Superior temporal gyrus (tissue), 1 donor: ENCODE measurements around the gene ATR.
"Not testable (repeated sequence)": the region's sequence is repeated elsewhere in the genome, so short reads cannot be mapped to it uniquely, and the experiment has no call there.

Experiments
- DNase-seq: peaks from one replicate; pipeline ENCODE4 v3.0.0-alpha.2; 2016; ENCODE audit errors: extremely low spot score

ATR gene

DNA sequence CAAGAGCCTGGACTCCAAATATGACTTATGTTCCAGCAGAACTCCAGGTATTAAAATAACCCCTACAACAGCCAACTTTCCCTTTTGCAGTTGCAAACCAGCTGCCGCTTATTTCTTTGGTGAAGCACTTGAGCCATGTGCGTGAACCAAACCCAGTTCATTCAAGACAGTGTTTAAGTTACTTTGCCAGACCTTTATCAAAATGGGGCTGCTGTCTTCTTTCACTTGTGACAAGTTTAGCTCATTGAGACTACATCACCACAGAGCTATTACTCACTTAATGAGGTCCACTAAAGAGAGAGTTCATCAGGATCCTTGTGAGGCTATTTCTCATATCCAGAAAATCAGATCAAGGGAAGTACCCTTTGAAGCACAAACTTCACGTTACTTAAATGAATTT lies 128.3 kb downstream of the ATR start:
- DNase-seq = no peak

DNA sequence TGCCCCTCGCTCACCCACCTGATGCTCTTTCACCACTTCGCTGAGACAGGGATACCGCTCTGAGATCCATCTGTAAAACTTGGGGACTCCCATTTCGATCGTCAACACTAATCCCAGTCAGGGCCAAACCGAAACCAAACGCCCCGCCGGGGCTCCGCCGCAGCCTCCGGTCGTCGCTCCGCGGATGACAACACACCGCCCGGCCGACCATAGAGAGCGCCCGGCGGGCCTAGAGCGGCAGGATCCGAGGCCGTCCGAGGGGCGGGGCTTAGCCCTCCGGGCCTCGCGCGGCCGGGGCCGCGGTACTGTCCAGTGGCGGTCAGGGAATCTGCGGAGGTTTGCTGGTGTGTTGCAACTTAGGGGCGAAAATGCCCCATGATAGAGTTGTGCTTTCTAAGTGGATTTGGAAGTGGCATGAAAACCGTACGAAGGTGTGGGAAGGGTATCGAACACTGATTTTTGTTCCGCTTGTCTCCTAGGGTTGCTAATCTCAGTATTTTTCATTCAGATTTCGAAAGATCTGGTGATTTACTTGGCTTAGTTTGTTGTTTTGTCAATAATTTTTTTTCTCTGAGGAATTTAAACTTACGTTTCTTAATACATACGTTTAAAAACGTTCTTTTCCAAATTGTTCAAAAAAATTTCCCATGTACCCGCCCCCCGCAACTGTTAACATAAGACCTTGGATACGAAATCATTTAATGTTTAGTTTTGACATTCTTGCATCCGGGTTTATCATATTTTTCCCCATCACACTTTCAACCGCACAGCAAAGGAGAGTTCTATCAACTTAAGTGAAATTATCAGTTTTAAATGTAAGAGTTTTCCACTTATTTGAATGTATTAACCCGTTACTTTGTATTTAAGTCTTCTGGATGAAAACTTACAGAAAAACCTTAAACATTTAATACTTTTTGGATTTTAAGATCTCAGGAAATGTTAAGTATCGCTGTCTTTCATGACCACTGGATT lies 130.4 kb downstream of the ATR start, which contains the start of gene XRN1:
TSS of gene XRN1 (minus strand) at position 186 of the 972 bp plus-strand sequence. CDS start at position 93, 93 bp downstream.
- peak; percentile 93 for DNase-seq

DNA sequence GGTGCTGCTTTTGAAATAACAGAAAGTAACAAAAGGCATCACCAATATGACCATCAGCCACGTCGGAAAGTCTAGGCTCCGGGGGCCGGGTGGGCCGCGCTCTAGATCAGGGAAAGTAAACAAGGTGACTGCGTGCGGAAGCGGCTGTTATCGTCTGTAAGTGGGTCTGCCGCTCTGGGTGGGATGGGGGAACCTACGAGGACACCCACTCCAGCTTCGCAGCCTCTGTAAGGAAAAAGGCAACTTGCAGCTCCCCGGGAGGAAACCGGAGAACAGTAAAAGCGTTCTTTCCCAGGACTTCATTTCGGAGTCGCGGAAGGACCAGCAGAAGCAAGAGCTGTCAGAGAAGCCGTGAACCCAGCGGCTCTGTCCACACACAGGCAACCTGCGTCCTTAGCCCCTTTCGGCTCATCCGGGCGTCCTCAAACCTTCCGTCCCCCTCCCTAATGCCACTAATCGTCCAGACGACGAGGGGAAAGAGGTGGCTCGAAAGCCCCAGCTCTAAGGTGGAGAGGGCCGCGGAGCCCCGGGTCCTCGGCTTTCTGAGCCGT lies 131.2 kb downstream of the ATR start:
- DNase-seq = peak; percentile 23

DNA sequence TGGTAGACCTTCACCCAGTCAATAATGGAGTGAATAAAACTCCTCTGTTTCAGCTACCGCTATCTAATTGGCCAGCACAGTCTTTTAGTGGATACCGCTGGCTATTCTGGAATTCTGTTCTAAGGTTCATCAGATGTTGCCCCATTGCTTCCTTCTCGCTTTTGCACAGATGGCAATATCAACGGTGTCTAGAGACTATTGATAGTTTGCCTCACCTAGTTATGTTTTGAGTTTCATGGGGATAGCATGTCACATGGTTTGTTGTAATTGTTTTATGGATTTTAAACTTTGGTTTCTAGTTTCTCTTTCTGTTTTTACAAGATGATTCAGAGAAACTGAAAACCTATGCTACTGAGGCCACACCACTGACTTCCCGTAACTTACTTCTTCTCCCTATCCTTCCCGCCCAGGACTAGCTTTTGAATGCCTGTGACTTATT lies 132.7 kb downstream of the ATR start:
- no peak for DNase-seq

DNA sequence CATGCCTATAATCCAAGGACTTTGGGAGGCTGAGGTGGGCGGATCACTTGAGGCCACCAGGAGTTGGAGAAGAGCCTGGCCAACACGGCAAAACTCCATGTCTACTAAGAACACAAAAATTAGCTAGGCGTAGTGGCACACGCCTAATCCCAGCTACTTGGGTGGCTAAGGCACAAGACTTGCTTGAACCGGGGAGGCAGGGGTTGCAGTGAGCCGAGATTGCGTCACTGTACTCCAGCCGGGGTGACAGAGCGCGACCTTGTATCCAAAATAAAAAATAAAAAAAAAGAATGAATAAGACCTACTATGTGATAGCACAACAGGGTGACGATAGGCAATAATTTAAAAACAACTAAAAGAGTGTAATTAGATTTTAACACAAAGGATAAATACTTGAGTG lies 134.2 kb downstream of the ATR start:
- DNase-seq = no peak

DNA sequence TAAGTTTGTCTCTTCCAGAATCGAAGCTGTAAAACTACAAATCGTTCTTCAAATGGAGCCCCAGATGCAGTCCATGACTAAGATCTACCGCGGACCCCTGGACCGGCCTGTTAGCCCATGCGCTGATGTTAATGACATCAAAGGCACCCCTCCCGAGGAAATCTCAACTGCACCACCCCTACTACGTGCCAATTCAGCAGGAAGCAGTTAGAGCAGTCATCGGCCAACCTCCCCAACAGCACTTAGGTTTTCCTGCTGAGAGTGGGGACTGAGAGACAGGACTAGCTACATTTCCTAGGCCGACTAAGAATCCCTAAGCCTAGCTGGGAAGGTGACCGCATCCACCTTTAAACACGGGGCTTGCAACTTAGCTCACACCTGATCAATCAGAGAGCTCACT lies 135.5 kb downstream of the ATR start:
- not testable (repeated sequence) for DNase-seq

DNA sequence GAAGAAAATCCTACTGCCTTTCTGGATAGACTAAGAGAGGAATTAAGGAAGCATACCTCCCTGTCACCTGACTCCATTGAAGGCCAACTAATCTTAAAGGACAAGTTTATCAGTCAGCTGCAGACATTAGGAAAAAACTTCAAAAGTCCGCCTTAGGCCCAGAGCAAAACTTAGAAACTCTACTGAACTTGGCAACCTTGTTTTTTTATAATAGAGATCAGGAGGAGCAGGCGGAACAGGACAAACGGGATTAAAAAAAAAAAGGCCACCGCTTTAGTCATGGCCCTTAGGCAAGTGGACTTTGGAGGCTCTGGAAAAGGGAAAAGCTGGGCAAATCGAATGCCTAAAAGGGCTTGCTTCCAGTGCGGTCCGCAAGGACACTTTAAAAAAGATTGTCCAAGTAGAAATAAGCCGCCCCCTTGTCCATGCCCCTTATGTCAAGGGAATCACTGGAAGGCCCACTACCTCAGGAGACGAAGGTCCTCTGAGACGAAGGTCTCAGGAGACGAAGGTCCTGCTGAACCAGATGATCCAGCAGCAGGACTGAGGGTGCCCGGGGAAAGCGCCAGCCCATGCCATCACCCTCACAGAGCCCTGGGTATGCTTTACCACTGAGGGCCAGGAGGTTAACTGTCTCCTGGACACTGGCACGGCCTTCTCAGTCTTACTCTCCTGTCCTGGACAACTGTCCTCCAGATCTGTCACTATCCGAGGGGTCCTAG lies 138.9 kb downstream of the ATR start:
- not testable (repeated sequence) for DNase-seq

DNA sequence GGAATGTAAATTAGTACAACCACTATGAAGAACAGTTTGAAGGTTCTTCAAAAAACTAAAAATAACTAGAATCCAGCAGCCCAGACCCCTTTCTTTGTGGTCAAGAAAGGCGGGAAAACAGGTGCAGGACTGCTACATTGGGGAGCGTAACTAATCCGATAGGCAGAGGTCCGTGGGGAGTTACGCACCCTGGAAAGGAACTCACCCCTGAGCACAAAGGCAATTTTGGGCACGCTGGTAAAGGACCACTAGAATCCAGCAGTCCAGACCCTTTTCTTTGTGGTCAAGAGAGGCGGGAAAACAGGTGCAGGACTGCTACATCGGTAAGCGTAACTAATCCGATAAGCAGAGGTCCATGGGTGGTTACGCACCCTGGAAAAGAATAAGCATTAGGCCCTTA lies 140.4 kb downstream of the ATR start:
- DNase-seq = not testable (repeated sequence)

DNA sequence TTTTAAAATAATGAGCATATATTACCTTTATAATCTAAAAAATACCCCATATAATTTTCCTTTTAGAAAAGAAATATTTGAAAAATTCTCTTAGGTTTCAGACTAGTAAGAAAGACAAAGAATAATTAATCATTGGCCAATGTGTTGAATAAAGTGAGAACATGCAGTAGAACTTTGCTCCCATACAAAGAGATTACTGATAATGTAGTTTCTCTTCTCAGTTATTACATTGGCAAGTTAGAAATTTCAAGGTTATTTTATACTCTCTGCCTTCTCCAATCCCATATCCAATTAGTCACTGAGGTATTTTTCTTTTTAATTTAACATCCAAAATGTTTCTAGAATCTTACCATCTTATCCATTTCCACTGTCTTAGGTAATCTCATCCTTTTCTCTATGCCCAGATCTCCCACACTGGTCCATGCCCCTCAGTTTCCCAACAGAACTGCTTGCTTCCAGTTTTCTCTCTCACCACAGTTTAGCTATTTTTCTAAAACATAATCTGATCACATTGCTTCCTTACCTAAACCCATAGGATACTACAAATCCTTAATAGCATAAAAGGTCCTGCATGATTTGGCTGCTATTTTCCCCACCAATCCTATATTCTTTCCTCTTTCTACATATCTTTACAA lies 141.5 kb downstream of the ATR start:
- no peak for DNase-seq

DNA sequence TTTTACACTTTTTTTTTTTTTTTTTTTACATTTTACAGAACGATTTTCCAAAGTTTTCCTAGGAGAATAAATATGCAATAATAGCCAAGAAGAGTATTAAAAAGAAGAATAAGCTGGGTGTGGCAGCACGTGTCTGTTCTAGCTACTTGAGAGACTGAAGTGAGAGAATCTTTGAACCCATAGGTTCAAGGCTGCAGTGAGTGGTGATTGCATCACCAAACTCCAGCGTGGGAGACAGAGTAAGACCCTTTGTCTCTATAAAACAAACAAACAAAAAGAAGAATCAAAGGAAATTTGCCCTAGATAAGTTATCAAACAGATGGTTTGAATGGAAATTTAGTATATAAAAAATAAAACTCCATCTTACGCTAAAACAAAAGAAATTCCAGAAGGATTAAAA lies 144.0 kb downstream of the ATR start:
- no peak for DNase-seq

DNA sequence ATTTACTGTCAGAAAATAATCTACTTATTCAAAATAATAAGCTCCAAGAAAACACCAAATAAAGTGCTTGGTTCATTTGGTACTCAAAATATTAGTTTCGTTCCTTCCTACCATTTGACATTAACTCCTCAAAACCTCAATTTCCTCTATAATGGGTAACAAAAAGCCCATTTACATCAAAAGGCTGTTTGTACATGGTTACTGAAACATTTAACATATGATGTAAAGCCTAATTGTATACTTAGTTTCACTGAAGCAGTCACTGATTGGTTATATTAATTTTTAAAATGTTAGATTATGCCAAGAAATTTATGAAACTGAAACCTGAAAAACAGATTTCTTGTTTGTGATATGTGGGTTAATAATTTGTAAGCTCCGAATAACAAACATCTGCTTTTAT lies 145.4 kb downstream of the ATR start:
- DNase-seq = no peak

DNA sequence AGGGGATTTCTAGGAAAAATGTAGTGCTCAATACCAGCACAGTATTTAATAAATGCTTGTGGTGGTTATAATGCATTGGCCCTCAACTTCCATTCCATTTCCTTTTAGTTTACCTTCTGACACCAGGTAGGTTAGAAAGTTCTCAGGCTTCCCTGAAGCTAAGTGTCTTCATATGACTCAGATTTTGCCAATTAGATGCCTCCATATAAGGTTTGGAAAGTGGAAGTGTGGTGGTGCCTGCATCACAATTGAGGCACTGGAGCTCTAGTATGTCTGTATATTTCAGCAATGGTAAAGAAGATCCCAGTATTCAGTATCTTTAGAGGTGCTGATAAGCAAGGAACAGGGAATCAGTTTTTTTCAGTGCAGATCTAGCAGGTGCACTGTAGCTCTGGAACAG lies 149.0 kb downstream of the ATR start:
- DNase-seq = no peak

DNA sequence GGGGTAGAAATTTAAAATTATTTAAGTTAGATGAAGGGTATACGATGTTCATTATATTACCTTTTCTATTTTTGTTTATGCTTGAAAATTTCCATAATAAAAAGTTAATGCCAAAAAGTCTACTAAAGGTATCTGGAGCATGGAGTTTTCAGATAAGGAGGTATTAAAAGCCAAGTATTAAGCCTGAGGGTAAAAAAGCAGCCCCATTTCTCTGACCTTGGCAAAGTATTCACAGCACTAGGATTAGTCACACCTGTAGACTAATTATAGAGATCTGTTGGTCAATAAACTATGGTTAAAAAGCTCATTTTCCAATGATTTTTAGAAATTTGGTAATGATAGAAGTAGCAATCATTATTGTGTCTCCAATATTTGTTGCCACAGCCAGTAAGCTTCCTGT lies 153.8 kb downstream of the ATR start:
- no peak for DNase-seq

DNA sequence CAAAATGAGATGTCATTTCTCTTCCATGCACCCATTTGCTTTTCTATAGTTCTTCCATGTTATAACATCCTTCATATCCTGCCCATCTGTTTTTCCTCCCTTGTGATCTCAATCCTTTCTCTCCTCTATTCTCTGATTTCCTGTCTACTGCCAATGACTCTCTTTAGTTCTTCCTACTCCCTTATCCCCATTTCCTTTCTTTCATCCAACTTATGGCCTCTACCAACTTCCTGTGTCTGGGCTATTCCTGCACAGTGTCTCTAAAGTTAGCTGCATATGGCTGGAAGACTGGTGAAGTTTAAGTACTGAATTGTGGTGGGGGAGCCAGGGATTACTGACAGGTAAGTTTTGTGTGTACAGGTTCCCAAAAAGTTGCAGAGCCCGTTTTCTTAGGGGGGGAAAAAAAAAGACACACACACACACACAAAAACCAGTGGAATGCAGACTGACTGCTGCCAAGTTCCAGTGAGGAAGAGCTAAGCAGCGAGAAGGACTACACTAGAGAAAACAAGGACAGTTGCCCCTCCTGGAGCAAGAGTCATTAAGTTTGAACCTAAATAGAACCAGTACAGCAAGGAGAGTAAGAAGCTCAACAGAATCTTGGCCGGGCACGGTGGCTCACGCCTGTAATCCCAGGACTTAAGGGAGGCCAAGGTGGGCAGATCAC lies 159.5 kb downstream of the ATR start:
- no peak for DNase-seq

DNA sequence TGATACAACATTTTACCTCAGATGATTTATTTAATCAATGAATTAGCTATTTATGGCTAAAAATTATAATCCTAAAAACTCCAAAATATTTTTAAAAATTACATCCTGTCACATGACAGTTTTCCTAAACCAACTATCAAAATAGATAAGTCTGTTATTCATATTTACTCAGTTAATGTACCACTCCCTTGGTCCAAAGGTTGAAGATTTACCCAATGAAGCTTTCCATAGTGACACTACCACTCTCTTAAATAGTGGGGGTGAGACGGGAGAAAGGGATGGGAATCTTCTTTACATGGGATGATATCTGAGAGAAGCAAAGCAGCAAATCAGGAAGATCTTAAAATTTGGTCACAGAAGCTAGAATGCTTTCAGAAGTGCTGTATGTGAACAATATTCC lies 161.2 kb downstream of the ATR start:
- DNase-seq = no peak

DNA sequence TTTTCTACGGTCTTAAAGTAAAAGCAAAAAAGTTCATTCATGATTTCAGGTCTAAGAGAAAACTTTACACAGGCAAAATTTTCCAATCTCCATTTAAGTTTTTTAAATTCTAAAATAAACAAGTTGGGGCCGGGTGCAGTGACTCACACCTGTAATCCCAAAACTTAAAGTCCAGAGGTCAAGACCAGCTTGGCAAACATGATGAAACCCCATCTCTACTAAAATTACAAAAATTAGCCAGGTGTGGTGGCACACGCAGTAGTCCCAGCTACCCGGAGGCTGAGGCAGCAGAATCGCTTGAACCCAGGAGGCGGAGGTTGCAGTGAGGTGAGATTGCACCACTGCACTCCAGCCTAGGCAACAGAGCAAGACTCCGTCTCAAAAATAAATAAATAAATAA lies 178.0 kb downstream of the ATR start:
- not testable (repeated sequence) for DNase-seq
